ENCODE results near the gene SAMD4B.
"Not testable (repeated sequence)": the region's sequence is repeated elsewhere in the genome, so short reads cannot be mapped to it uniquely, and the experiment has no call there.

Gene SAMD4B

GRCh38 chr19:39310558-39311311 lies 31.5 kb upstream of the SAMD4B start:
- peak in 50 of 58 donors; percentile 5 to 90 (median 48) for DNase-seq

- DNase-seq, result no peak
These were observed 28.0 kb upstream of the SAMD4B start for GRCh38 chr19:39314016-39314728.

GRCh38 chr19:39315933-39316332 lies 26.3 kb upstream of the SAMD4B start:
- no peak for DNase-seq

- no peak for DNase-seq
These were observed 25.4 kb upstream of the SAMD4B start for GRCh38 chr19:39316627-39317321.

- no peak for DNase-seq
These were observed 24.7 kb upstream of the SAMD4B start for GRCh38 chr19:39317476-39317875.

- DNase-seq, result no peak
These were observed 24.1 kb upstream of the SAMD4B start for GRCh38 chr19:39318071-39318470.

GRCh38 chr19:39318690-39319089 lies 23.5 kb upstream of the SAMD4B start:
- DNase-seq, result no peak

GRCh38 chr19:39319098-39319891 lies 22.9 kb upstream of the SAMD4B start:
- no peak for DNase-seq

GRCh38 chr19:39319892-39320248 lies 22.4 kb upstream of the SAMD4B start:
- DNase-seq, result peak in 1 of 58 donors; percentile 35

GRCh38 chr19:39321117-39321831 lies 20.9 kb upstream of the SAMD4B start:
- DNase-seq, result no peak

- DNase-seq, result no peak
These were observed 20.4 kb upstream of the SAMD4B start for GRCh38 chr19:39321832-39322176.

GRCh38 chr19:39324242-39324842 lies 17.9 kb upstream of the SAMD4B start:
- no peak for DNase-seq

- peak in 1 of 58 donors; percentile 24 for DNase-seq
These were observed 16.2 kb upstream of the SAMD4B start for GRCh38 chr19:39325778-39326665.

- no peak for DNase-seq
These were observed 14.7 kb upstream of the SAMD4B start for GRCh38 chr19:39327363-39328045.

- DNase-seq, result peak in 55 of 58 donors; percentile 5 to 93 (median 69)
These were observed 14.0 kb upstream of the SAMD4B start for GRCh38 chr19:39328046-39328705.

- DNase-seq, result no peak
These were observed 12.3 kb upstream of the SAMD4B start for GRCh38 chr19:39329948-39330347.

- DNase-seq, result no peak
These were observed 9.9 kb upstream of the SAMD4B start for GRCh38 chr19:39332293-39332692.

- DNase-seq, result not testable (repeated sequence)
These were observed 9.5 kb upstream of the SAMD4B start for GRCh38 chr19:39332738-39333137.

Measured in anterior cingulate cortex (tissue), 58 donors.